H9 (cell line): ENCODE measurements around the gene NTNG2. TPM values are rescaled to one million over a fixed set of nuclear protein-coding genes. Genes with fewer than 3 reads are reported as not detected.
A peak's percentile ranks its signal among the peaks of the same experiment; 100 is the strongest.

Experiments used
- DNase-seq: peaks from one replicate; pipeline ENCODE4 v3.0.0-alpha.2; 2017
- H2AFZ ChIP-seq: one replicate; pipeline ENCODE4 v1.6.1; 2013; ENCODE audit warnings: mild to moderate bottlenecking, low read length, control low read depth, moderate library complexity
- H2AK5ac ChIP-seq: 2 replicates; pipeline ENCODE4 v1.6.1; 2013; ENCODE audit warnings: low read length, control low read depth, mixed read lengths; ENCODE audit not compliant: insufficient read length
- H2BK120ac ChIP-seq: one replicate; pipeline ENCODE4 v1.6.1; 2013; ENCODE audit warnings: low read depth, mild to moderate bottlenecking, low read length, control low read depth, inconsistent platforms; ENCODE audit not compliant: poor library complexity, severe bottlenecking
- H2BK12ac ChIP-seq: 2 replicates; pipeline ENCODE4 v1.6.1; 2013; ENCODE audit warnings: low read length, control low read depth, mixed read lengths, low read depth; ENCODE audit not compliant: insufficient read length
- H2BK15ac ChIP-seq: 2 replicates; pipeline ENCODE4 v1.6.1; 2013; ENCODE audit warnings: low read depth, low read length, control low read depth
- H2BK20ac ChIP-seq: one replicate; pipeline ENCODE4 v1.6.1; 2013; ENCODE audit warnings: low read depth, mild to moderate bottlenecking, low read length, control low read depth, inconsistent platforms; ENCODE audit not compliant: poor library complexity, severe bottlenecking
- H2BK5ac ChIP-seq: 2 replicates; pipeline ENCODE4 v1.6.1; 2013; ENCODE audit warnings: low read length, control low read depth, mixed read lengths; ENCODE audit not compliant: insufficient read length
- H3K14ac ChIP-seq: 2 replicates; pipeline ENCODE4 v1.6.1; 2013; ENCODE audit warnings: low read length, control low read depth; ENCODE audit not compliant: insufficient read depth
- H3K18ac ChIP-seq: 2 replicates; pipeline ENCODE4 v1.6.1; 2013; ENCODE audit warnings: low read depth, mild to moderate bottlenecking, mixed read lengths, low read length, control low read depth; ENCODE audit not compliant: insufficient read length
- H3K23ac ChIP-seq: 2 replicates; pipeline ENCODE4 v1.6.1; 2013; ENCODE audit warnings: low read length, control low read depth, mixed read lengths, low read depth; ENCODE audit not compliant: insufficient read length
- H3K23me2 ChIP-seq: 2 replicates; pipeline ENCODE4 v1.6.1; 2013; ENCODE audit warnings: low read depth, mild to moderate bottlenecking, mixed read lengths, low read length, control low read depth; ENCODE audit not compliant: insufficient read length, poor library complexity, severe bottlenecking
- H3K27ac ChIP-seq: 2 replicates; pipeline ENCODE4 v1.5.1; 2013; ENCODE audit warnings: low read length, control low read depth, mixed read lengths, low read depth; ENCODE audit not compliant: insufficient read length
- H3K27me3 ChIP-seq: 2 replicates; pipeline ENCODE4 v1.6.1; 2013; ENCODE audit warnings: low read length, control low read depth, inconsistent platforms; ENCODE audit not compliant: insufficient read depth
- H3K4ac ChIP-seq: 2 replicates; pipeline ENCODE4 v1.6.1; 2013; ENCODE audit warnings: low read depth, mild to moderate bottlenecking, control low read depth, inconsistent platforms, low read length, moderate library complexity
- H3K4me1 ChIP-seq: 2 replicates; pipeline ENCODE4 v1.6.1; 2013; ENCODE audit warnings: low read length, control low read depth, inconsistent platforms; ENCODE audit not compliant: insufficient read depth
- H3K4me2 ChIP-seq: 2 replicates; pipeline ENCODE4 v1.6.1; 2013; ENCODE audit warnings: low read length, control low read depth, mixed read lengths; ENCODE audit not compliant: insufficient read length, insufficient read depth
- H3K56ac ChIP-seq: 2 replicates; pipeline ENCODE4 v1.6.1; 2013; ENCODE audit warnings: low read depth, mild to moderate bottlenecking, mixed read lengths, low read length, control low read depth; ENCODE audit not compliant: insufficient read length
- H3K79me1 ChIP-seq: 2 replicates; pipeline ENCODE4 v1.6.1; 2013; ENCODE audit warnings: low read depth, mild to moderate bottlenecking, moderate library complexity, low read length, control low read depth, inconsistent platforms; ENCODE audit not compliant: insufficient read depth, poor library complexity, severe bottlenecking
- H3K79me2 ChIP-seq: 2 replicates; pipeline ENCODE4 v1.6.1; 2013; ENCODE audit warnings: low read length, control low read depth, inconsistent platforms; ENCODE audit not compliant: insufficient read depth
- H3K9ac ChIP-seq: 2 replicates; pipeline ENCODE4 v1.6.1; 2013; ENCODE audit warnings: low read length, control low read depth, mixed read lengths; ENCODE audit not compliant: insufficient read length; ENCODE audit errors: extremely low read depth
- H3K9me3 ChIP-seq: one replicate; pipeline ENCODE4 v1.6.1; 2013; ENCODE audit warnings: low read depth, low read length, inconsistent platforms; ENCODE audit not compliant: control insufficient read depth
- H3T11ph ChIP-seq: one replicate; pipeline ENCODE4 v1.6.1; 2013; ENCODE audit warnings: mild to moderate bottlenecking, low read length, control low read depth, inconsistent platforms
- H4K20me1 ChIP-seq: one replicate; pipeline ENCODE4 v1.6.1; 2013; ENCODE audit not compliant: control insufficient read depth, insufficient read length, insufficient read depth
- H4K5ac ChIP-seq: 2 replicates; pipeline ENCODE4 v1.6.1; 2013; ENCODE audit warnings: low read depth, mild to moderate bottlenecking, mixed read lengths, low read length, control low read depth; ENCODE audit not compliant: insufficient read length
- H4K8ac ChIP-seq: replicated peaks from 2 replicates; pipeline ENCODE4 v1.6.1; 2013; ENCODE audit warnings: low read length, control low read depth, mixed read lengths, low read depth; ENCODE audit not compliant: insufficient read length
- H4K91ac ChIP-seq: 2 replicates; pipeline ENCODE4 v1.6.1; 2013; ENCODE audit warnings: low read depth, mild to moderate bottlenecking, moderate library complexity, mixed read lengths, low read length, control low read depth; ENCODE audit not compliant: insufficient read length
- H3K27ac Mint-ChIP-seq, 3 experiments: 2 replicates in 2 of 3; 3 replicates in 1 of 3; pipeline ENCODE4 v1.8.0; 2020 to 2021; ENCODE audit warnings: mixed read lengths in 3 of 3, mild to moderate bottlenecking in 1 of 3, moderate library complexity in 1 of 3
- H3K27me3 Mint-ChIP-seq: 2 replicates; pipeline ENCODE4 v1.8.0; 2021; ENCODE audit warnings: low read depth, mild to moderate bottlenecking, moderate library complexity, mixed read lengths
- H3K36me3 Mint-ChIP-seq, 3 experiments: 2 replicates in 2 of 3; 3 replicates in 1 of 3; pipeline ENCODE4 v1.8.0; 2020 to 2021; ENCODE audit warnings: low read depth in 3 of 3, mixed read lengths in 3 of 3; ENCODE audit not compliant: insufficient read depth in 1 of 3
- H3K4me1 Mint-ChIP-seq, 2 experiments: 2 replicates each; pipeline ENCODE4 v1.8.0; 2020; ENCODE audit warnings: mixed read lengths in 2 of 2
- H3K4me3 Mint-ChIP-seq, 2 experiments: 2 replicates in 1 of 2; 3 replicates in 1 of 2; pipeline ENCODE4 v1.8.0; 2020 to 2021; ENCODE audit warnings: mild to moderate bottlenecking in 2 of 2, mixed read lengths in 2 of 2, moderate library complexity in 1 of 2
- H3K9me3 Mint-ChIP-seq, 2 experiments: 2 replicates in 1 of 2; 3 replicates in 1 of 2; pipeline ENCODE4 v1.8.0; 2020; ENCODE audit warnings: mild to moderate bottlenecking in 2 of 2, mixed read lengths in 2 of 2, moderate library complexity in 1 of 2
- WGBS: extraction: QIAGEN DNeasy Blood & Tissue Kit; methylation state at CpG from one replicate; pipeline ENCODE4 v1.1.7; 2013; ENCODE audit warnings: missing lambda C conversion rate, low lambda C conversion rate, mixed read lengths; ENCODE audit not compliant: insufficient read length; ENCODE audit errors: extremely low coverage; 5-methylcytosine and 5-hydroxymethylcytosine counted together
- total RNA-seq: library from RNA; stranded (reverse); gene quantifications from 2 replicates; pipeline ENCODE4 v1.2.1, GENCODE V29; 2021
- TF ChIP-seq, protein P1 (sequence below): fragments of 200-600 bp; sonication (generic); conservative IDR thresholded peaks from 3 replicates; pipeline ENCODE4 v1.8.0; 2021; ENCODE audit warnings: antibody characterized with exemption, mild to moderate bottlenecking

The NTNG2 gene
- total RNA-seq, 1 experiment from 2014 or later = 0.52 TPM

DNA sequence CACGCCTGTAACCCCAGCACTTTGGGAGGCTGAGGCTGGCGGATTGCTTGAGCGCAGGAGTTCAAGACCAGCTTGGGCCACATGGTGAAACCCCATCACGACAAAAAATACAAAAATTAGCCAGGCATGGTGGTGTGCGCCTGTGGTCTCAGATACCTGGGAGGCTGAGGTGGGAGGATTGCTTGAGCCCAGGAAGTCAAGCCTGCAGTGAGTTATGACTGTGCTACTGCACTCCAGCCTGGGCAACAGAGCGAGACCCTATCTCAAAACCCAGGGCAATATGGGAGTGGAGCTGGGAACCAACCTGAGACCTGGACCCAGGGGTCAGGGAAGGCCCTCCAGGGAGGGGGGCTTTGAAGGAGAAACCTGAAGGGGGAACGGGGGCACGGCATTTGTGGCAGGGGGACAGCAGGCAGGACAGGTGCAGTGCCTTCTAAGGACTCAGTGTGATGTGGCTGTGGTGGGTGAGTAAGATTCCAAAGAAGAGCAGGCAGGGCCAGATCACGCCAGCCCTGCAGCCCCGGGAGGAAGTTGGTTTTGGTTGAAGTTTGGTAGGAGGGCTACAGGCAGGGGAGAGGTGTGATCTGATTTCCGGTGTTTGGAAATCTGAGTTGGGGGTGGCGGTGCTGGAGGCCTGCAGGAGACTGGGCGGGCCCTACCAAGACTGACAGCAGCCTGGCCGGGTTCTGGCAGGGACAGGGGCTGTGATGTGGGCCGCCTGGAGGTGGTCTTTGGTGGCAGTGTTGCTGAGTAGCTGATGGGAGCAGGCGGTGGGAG, 46.2 kb downstream of the NTNG2 start:
- Histone ChIP-seq H2AK5ac (no peak overlapping the region), H3K4ac (no peak overlapping the region), H3K18ac (peak overlapping the region; percentile 7), H3K9me3 (no peaks in the 10 kb centered on the region), H4K8ac (no peak overlapping the region), H4K20me1 (no peaks in the 10 kb centered on the region), H2BK20ac (no peak overlapping the region), H3K27ac (no peak overlapping the region), H3T11ph (no peak overlapping the region), H3K4me2 (no peak overlapping the region), H4K91ac (no peak overlapping the region), H2BK15ac (no peak overlapping the region), H3K4me1 (no peaks in the 10 kb centered on the region), H3K79me1 (no peaks in the 10 kb centered on the region), H3K14ac (no peak overlapping the region; the same call in 1 of the 2 replicates), H2BK12ac (no peak overlapping the region), H2BK120ac (no peak overlapping the region), H3K56ac (no peak overlapping the region), H3K79me2 (no peaks in the 10 kb centered on the region), H2BK5ac (no peak overlapping the region), H3K23ac (no peak overlapping the region), H3K27me3 (no peaks in the 10 kb centered on the region), H3K23me2 (no peaks in the 10 kb centered on the region), H2AFZ (no peak overlapping the region), H3K9ac (no peak overlapping the region), H4K5ac (no peak overlapping the region)
- H3K27me3 Mint-ChIP-seq = peaks cover 14% of the 10 kb centered on the region
- H3K36me3 Mint-ChIP-seq = no peaks in the 10 kb centered on the region
- peak overlapping the region in 2 of 3 experiments; percentile 17 to 72; a peak in 1 of 7 replicates for H3K27ac Mint-ChIP-seq
- DNase-seq = peak; percentile 62
- TF ChIP-seq, protein P1, sequence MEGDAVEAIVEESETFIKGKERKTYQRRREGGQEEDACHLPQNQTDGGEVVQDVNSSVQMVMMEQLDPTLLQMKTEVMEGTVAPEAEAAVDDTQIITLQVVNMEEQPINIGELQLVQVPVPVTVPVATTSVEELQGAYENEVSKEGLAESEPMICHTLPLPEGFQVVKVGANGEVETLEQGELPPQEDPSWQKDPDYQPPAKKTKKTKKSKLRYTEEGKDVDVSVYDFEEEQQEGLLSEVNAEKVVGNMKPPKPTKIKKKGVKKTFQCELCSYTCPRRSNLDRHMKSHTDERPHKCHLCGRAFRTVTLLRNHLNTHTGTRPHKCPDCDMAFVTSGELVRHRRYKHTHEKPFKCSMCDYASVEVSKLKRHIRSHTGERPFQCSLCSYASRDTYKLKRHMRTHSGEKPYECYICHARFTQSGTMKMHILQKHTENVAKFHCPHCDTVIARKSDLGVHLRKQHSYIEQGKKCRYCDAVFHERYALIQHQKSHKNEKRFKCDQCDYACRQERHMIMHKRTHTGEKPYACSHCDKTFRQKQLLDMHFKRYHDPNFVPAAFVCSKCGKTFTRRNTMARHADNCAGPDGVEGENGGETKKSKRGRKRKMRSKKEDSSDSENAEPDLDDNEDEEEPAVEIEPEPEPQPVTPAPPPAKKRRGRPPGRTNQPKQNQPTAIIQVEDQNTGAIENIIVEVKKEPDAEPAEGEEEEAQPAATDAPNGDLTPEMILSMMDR = no peak
- WGBS = no CpG with 5 or more reads among the region's 16 CpGs
- H3K4me1 Mint-ChIP-seq = peaks cover 5 to 11% of the 10 kb centered on the region in 2 experiments
- H3K4me3 Mint-ChIP-seq = no peak overlapping the region
- peaks cover 3 to 4% of the 10 kb centered on the region in 2 experiments; a peak in 1 of 5 replicates for H3K9me3 Mint-ChIP-seq
